ENCODE measurements around the gene PRICKLE2. TPM values are rescaled to one million over a fixed set of nuclear protein-coding genes. Genes with fewer than 3 reads are reported as not detected.

The PRICKLE2 gene
- polyA plus RNA-seq, 1 donor (not counting 4 experiments of a cell fraction or from before 2014, with no cell fraction given): 7.8 TPM

DNA sequence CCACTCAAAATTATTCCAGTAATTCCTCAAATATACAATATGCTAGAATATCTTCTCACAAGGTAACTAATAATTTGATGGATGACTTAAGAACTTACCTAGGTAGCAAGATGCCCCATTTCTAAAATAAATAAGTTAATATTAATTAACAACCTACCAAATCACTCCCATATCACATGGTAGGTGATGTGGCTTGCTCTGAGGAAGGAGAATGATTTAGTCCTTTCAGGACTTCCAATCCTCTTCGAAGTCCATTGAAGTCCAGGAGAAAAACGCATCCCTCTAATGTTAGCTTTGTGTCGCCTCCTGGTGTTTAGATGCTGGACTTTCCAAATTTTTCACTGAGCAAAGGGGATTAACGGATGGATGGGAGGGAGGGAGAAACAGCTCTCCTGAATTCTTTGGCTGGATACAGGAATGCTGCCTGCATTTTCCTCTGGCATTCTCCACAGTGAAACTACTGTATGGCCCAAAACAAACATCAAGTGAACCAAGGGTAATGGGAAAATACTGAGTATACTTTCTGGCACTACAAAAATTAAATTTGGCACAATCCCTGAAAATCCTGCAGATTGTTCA lies 58.6 kb downstream of the PRICKLE2 start:
- DNase-seq (ENCODE audit: low read depth, low spot score) (no peak), FAIRE-seq (peak; percentile 36)
- no peaks in the 10 kb centered on the region for H3K9me3 ChIP-seq (ENCODE audit: control insufficient read depth, low read depth, low read length)
- no peak overlapping the region for H3K4me2 ChIP-seq (ENCODE audit: control insufficient read depth, extremely low read depth, insufficient read depth, low read depth, low read length)
- H3K27ac ChIP-seq (ENCODE audit: control insufficient read depth, insufficient read depth, low read length): peak overlapping the region; percentile 85
- H3K27me3 ChIP-seq (ENCODE audit: control insufficient read depth, extremely low read depth, insufficient read depth, low read length): no peaks in the 10 kb centered on the region
- no peak overlapping the region for H3K4me3 ChIP-seq (ENCODE audit: control insufficient read depth in 2 of 3, extremely low read depth in 1 of 3, insufficient read depth in 2 of 3, low read depth in 1 of 3, low read length in 3 of 3)
- TF ChIP-seq EZH2 (IDR thresholded peaks at IDR 0.05; ENCODE audit: low read length): no peak
- peak; percentile 18 to 24 (median 21) for TF ChIP-seq CTCF (optimal IDR thresholded peaks at IDR 0.05 in 1 of 3, IDR thresholded peaks at IDR 0.05 in 1 of 3, conservative IDR thresholded peaks at IDR 0.05 in 1 of 3; ENCODE audit: extremely low read depth in 1 of 3, insufficient read depth in 2 of 3, low read length in 3 of 3)
- H4K20me1 ChIP-seq (ENCODE audit: control insufficient read depth, extremely low read depth, insufficient read depth, low read length): no peaks in the 10 kb centered on the region
- no peak overlapping the region for H3K9ac ChIP-seq (ENCODE audit: control insufficient read depth, extremely low read depth, insufficient read depth, low read length)
- no peaks in the 10 kb centered on the region for H3K79me2 ChIP-seq (ENCODE audit: control insufficient read depth, insufficient read depth, low read length)
- H2AFZ ChIP-seq (ENCODE audit: control insufficient read depth, low read length): no peak overlapping the region
- dilution Hi-C loops (cut with MboI; ENCODE audit: extremely low pct_ligation_motif_present, low sequenced_read_pairs): no loop called here
- H3K9me1 ChIP-seq (ENCODE audit: control insufficient read depth, extremely low read depth, insufficient read depth, low read length): no peaks in the 10 kb centered on the region
- H3K36me3 ChIP-seq (ENCODE audit: control insufficient read depth in 2 of 2, extremely low read depth in 1 of 2, insufficient read depth in 2 of 2, low read length in 2 of 2): peaks cover 0 to 5% of the 10 kb centered on the region in 2 experiments
- H3K4me1 ChIP-seq (ENCODE audit: control insufficient read depth, extremely low read depth, insufficient read depth, low read length): peaks cover 51% of the 10 kb centered on the region

DNA sequence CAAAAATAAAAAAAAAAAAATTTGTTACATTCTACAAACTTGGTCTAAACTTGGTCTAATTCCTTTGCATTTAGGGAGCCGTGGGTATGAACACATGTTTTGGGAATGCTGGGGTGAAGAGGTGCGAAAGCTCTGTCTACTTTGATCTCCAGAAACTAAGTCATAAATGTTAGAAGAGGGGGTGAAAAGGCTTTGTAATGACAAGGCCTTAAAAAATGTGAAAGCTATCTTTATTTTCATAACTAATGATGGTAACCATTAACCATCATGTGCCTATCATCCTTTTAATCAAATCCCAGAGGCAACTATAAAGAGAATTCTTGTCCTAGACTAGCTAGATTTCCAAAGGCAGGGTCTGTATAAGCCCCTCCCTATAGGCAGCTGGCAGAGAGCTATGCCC lies 60.9 kb downstream of the PRICKLE2 start:
- no peak overlapping the region for H2AFZ ChIP-seq (ENCODE audit: control insufficient read depth, low read length)
- TF ChIP-seq EZH2 (IDR thresholded peaks at IDR 0.05; ENCODE audit: low read length): no peak
- no peak for TF ChIP-seq CTCF (optimal IDR thresholded peaks at IDR 0.05 in 1 of 3, IDR thresholded peaks at IDR 0.05 in 1 of 3, conservative IDR thresholded peaks at IDR 0.05 in 1 of 3; ENCODE audit: extremely low read depth in 1 of 3, insufficient read depth in 2 of 3, low read length in 3 of 3)
- no peaks in the 10 kb centered on the region for H3K9me1 ChIP-seq (ENCODE audit: control insufficient read depth, extremely low read depth, insufficient read depth, low read length)
- no peaks in the 10 kb centered on the region for H3K79me2 ChIP-seq (ENCODE audit: control insufficient read depth, insufficient read depth, low read length)
- H3K27ac ChIP-seq (ENCODE audit: control insufficient read depth, insufficient read depth, low read length): peak overlapping the region; percentile 84
- peaks cover 5% of the 10 kb centered on the region in 2 experiments for H3K36me3 ChIP-seq (ENCODE audit: control insufficient read depth in 2 of 2, extremely low read depth in 1 of 2, insufficient read depth in 2 of 2, low read length in 2 of 2)
- FAIRE-seq (no peak), DNase-seq (ENCODE audit: low read depth, low spot score) (no peak)
- no peaks in the 10 kb centered on the region for H4K20me1 ChIP-seq (ENCODE audit: control insufficient read depth, extremely low read depth, insufficient read depth, low read length)
- peaks cover 58% of the 10 kb centered on the region for H3K4me1 ChIP-seq (ENCODE audit: control insufficient read depth, extremely low read depth, insufficient read depth, low read length)
- dilution Hi-C loops (cut with MboI; ENCODE audit: extremely low pct_ligation_motif_present, low sequenced_read_pairs): no loop called here
- no peak overlapping the region for H3K4me3 ChIP-seq (ENCODE audit: control insufficient read depth in 2 of 3, extremely low read depth in 1 of 3, insufficient read depth in 2 of 3, low read depth in 1 of 3, low read length in 3 of 3)
- H3K9ac ChIP-seq (ENCODE audit: control insufficient read depth, extremely low read depth, insufficient read depth, low read length): no peak overlapping the region
- H3K27me3 ChIP-seq (ENCODE audit: control insufficient read depth, extremely low read depth, insufficient read depth, low read length): no peaks in the 10 kb centered on the region
- no peaks in the 10 kb centered on the region for H3K9me3 ChIP-seq (ENCODE audit: control insufficient read depth, low read depth, low read length)
- no peak overlapping the region for H3K4me2 ChIP-seq (ENCODE audit: control insufficient read depth, extremely low read depth, insufficient read depth, low read depth, low read length)
